Loucy (cell line): ENCODE results near the gene DDX10.

Experiments used
- EZH2phosphoT487 ChIP-seq: fragments of 200-600 bp; IDR thresholded peaks from 2 replicates; pipeline ENCODE4 v1.6.1; 2018; ENCODE audit warnings: antibody characterized with exemption, mild to moderate bottlenecking, moderate library complexity, borderline replicate concordance
- TF ChIP-seq, protein P1 (sequence below): fragments of 200-600 bp; sonication (generic); conservative IDR thresholded peaks from 2 replicates; pipeline ENCODE4 v1.5.1; 2014; ENCODE audit warnings: mild to moderate bottlenecking, antibody characterized with exemption, low read length

DNA sequence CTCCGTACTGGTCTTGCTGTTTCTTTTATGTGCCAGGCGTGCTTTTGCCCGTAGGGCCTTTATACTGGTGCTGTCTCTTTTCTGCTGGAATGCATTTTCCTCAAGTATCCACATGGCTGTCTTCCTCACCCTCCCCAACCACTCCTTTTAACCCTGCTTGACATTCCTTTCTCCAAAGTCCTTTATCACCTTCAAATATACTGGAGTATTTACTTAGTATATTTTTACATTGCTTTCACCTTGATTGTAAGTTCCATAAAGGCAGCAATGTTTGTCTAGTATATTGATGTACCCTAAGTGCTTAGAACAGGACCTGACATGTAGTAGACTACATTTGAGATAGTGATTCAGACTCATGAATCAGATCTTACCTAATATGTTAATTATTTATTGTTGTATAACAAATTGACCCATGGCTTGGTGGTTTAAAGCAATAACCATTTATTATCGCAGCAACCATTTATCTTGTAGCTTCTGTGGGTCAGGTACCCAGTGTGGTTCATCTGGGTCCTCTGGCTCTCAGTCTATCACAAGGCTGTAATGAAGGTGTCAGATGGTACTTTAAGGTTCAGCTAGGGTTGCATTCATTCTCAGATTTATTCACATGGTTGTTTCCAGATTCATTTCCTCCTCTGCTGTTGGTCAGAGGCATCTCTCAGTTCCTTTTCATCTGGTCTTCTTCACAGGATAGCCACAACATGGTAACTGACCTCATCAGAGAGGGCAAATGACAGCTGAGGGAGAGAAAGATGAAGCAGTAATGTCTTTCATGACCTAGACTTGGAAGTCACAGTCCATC, 34.2 kb downstream of the DDX10 start:
- TF ChIP-seq, protein P1, sequence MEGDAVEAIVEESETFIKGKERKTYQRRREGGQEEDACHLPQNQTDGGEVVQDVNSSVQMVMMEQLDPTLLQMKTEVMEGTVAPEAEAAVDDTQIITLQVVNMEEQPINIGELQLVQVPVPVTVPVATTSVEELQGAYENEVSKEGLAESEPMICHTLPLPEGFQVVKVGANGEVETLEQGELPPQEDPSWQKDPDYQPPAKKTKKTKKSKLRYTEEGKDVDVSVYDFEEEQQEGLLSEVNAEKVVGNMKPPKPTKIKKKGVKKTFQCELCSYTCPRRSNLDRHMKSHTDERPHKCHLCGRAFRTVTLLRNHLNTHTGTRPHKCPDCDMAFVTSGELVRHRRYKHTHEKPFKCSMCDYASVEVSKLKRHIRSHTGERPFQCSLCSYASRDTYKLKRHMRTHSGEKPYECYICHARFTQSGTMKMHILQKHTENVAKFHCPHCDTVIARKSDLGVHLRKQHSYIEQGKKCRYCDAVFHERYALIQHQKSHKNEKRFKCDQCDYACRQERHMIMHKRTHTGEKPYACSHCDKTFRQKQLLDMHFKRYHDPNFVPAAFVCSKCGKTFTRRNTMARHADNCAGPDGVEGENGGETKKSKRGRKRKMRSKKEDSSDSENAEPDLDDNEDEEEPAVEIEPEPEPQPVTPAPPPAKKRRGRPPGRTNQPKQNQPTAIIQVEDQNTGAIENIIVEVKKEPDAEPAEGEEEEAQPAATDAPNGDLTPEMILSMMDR = no peak
- TF ChIP-seq EZH2phosphoT487 = no peak
